Medulla oblongata (tissue), 1 donor: Measurements from ENCODE around the gene JUN.
A peak's percentile ranks its signal among the peaks of the same experiment; 100 is the strongest.

Source experiments
- DNase-seq: peaks from one replicate; pipeline ENCODE4 v3.0.0-alpha.2; 2015; ENCODE audit errors: extremely low spot score

Gene JUN

DNA sequence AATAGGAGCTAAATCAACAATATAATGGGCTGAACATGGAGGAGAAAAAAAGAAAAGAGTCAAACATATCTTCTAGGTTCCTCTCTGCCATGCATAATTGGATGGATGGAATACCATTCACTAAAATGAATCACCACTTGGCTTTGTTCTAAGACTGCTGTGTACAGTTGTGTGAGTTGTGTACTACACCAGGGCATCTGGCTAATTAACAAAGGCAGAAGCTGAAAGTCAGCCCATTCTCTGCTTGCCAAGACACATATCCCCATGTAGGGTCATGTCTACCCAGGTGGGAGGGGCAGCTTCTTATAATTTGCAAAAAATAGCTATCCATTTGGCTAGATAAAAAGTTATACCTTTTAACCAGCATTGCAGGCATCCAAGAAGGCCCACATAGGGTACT lies 21.0 kb downstream of the JUN start:
- DNase-seq, result no peak

DNA sequence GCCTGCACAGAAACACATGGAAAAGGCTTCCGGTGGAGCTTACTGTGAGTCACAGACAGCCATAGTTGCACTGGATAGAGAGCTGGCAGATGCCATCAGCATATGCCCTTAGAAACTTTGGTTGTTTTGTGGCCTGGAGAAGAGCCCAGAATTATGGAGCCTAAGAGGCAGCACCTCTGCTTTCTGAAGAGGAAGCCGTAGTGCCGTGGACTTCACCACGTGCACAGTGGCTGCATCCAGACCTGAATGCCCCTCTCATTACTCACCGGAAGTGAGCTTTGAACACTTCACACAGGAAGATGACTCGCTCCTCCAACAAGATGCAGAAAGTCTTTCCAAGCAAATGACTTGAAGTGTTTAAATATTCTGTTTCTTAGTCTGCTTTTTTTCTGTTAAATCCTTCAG lies 28.4 kb downstream of the JUN start:
- peak; percentile 39 for DNase-seq

DNA sequence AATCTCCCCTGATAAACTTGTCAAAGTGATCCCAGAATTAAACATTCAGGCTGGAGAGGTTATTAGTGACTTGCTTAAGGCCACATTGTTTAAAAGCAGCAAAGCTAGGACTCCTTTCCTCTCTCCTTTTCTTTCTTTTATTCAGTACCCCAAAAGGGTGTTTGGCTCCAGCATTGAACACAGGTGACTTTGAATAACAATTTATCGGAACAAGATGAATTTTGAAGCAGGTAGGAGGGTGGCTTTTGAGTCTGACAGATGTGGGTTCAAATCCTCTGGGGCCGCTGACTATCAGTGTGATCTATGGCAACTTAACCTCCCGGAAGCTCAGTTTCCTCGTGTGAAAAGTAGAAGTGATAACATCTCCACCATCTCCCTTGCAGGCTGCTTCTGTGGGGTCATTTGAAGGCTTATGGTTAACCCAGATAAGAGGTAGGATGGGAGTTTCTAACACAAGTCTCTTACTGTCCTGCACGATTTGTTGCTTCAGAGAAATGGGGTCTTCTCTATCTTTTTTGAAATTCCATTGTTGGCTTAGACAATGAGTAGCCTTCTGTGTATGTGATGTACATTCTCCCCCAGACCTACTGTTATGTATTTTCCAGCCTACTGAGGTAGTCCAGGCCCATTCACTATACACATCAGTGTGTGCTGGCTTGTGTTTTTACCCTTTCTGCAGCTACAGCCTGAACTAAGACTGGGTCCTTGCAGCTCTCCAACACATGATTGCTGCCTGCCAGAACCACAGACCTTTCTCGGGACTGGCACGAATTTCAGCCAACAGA lies 29.0 kb downstream of the JUN start:
- DNase-seq, result no peak

DNA sequence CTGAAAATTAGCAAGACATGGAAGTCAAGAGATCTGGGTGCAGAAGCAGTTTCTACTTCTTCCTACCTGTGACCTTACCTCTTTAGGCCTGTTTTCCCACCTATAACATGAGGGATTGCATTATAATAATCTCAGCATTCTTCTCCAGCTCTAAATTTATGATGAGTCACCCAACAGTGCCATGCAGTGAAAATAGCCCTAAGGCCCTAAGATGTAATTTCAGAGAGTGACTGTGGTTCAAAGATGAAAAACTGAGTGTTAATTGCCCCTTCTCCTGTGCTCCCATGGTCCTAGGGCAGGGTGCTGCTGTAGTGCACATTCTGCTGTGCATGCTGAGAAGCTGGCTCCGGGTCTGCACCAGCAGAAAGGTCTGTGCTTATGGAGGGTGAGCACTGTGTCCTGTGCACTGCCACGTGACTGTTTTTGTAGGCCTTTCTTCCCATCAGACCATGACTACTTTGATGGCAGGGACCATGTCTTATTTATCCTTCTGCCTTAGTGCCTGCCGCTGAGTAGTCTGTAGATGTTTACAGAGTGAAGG lies 29.7 kb downstream of the JUN start:
- DNase-seq, result no peak

DNA sequence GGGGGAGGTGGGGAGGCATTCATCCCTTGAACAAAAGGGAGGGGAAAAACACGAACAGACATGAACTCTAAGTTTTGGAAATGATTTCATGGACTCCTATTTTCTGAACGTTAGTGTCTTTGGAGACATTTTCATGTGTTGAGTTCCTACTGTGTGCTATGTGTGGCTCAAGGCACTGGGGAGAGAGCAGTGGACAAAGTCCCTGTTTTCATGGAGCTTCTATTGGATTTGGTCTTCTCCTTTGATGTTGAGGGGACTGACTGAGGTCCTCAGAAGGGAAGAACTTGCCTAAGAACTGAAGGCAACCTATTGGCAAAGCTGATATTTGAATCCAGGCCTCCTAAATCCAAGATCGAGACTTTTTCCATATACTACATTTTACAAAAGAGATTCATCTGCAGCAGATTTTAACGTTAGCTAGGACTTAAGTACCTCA lies 30.4 kb downstream of the JUN start:
- DNase-seq, result no peak

DNA sequence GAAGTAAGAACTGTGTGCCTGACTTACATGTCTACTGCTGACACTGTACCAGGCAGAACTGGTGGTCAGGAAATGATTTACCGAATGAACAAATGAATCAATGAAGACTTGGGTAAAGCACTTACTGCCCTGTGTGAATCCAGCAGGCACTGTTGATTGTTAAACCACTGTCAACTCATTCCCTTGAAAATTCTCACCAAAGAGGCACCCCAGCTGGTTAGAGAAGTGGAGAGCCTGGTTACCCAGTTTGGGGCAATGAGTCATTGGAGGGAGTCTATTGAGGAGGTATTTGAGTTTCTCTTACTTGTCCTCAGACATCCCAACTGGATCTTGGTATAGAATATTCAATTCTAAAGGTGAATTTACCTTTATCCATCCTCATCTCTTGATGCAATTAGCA lies 34.2 kb downstream of the JUN start:
- no peak for DNase-seq

DNA sequence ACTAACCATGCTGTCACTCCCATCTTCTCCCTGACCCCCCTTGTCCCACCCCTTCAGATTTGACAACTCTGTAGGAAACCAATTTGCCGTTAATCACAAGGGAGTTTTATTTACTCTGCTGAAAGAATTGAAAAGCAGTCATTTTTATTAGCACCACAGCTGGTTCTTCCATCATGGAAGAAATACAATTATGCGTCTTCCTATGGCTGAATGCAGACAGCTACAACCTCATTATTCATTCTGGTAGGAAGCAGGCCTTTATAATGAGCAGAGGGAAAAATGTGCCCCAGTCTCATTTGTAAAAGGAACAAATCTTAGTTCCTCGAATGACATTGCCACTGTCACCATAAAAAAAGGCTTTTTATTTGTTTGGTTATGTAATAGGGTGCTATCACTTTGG lies 35.2 kb downstream of the JUN start:
- DNase-seq, result no peak

DNA sequence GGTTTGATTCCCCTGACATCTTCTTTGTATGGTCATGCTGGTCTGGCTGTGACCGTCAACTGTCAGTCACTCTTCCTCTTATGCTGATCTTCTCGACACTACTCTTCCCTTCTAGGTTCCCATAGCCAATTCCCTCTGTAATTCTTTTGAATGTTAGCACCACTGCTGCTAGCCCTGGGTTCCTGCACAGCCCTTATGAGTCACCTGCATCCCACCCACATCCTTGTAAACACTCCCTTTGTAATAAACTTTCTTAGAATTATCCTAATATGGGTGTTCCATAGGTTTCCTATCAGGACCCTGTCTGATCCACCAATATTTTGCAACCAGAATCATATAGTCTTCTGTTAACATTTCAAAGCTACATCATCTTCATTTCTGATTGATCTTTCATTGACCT lies 37.1 kb downstream of the JUN start:
- no peak for DNase-seq

DNA sequence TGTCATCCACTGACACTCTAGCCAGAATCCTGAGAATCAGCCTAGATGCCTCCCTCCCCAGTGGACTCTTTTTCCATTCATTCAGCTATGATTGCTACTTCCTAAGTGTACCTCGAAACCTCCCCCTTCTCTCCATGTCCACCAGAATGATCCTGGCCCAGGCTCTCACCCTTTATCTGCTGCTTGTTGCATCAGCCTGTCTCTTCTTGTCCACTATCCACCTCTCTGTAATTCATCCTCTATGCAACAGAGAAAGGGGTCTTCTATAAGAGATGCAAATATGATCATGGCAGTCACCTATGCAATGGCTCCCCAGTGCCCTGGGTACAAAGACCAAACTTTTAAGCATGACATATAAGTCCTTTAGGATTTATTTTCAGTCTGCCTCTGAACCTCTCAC lies 37.7 kb downstream of the JUN start:
- DNase-seq, result no peak

DNA sequence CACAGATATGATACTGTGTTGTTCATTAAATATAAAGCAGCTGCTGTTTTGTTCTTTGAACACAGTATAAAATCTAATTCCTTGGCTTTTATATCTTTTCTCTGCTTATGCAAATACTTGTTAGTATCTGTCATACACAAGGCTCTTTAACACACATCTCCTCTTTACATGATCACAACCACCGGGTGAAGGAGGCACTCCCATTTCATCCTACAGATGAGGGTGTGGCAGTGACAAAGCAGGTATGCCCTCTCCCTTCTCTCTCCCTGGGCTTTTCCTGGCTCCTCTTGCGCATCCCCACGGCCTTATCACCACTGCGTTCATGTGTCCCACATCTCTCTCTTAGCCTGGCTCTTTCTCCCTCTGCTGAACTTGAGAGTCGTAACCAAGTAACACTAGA lies 38.2 kb downstream of the JUN start:
- no peak for DNase-seq

DNA sequence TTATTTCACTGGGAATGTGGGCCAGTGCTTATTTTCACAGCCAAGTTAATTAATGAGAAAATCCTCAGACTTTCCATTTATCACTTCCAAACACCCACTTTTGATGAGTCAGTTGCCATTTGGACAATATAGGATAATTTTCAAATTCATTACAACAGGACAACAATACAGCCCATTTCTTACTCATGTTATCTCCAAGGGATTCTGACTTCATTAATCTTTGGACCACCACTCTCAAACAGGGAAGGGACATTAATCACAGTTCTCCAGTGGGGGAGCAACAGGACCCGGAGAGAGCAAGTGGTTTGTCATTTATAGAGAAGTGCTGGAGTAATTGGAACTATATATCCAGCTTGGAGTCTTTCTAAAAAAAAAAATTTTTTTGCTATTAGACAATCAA lies 38.7 kb downstream of the JUN start:
- no peak for DNase-seq

DNA sequence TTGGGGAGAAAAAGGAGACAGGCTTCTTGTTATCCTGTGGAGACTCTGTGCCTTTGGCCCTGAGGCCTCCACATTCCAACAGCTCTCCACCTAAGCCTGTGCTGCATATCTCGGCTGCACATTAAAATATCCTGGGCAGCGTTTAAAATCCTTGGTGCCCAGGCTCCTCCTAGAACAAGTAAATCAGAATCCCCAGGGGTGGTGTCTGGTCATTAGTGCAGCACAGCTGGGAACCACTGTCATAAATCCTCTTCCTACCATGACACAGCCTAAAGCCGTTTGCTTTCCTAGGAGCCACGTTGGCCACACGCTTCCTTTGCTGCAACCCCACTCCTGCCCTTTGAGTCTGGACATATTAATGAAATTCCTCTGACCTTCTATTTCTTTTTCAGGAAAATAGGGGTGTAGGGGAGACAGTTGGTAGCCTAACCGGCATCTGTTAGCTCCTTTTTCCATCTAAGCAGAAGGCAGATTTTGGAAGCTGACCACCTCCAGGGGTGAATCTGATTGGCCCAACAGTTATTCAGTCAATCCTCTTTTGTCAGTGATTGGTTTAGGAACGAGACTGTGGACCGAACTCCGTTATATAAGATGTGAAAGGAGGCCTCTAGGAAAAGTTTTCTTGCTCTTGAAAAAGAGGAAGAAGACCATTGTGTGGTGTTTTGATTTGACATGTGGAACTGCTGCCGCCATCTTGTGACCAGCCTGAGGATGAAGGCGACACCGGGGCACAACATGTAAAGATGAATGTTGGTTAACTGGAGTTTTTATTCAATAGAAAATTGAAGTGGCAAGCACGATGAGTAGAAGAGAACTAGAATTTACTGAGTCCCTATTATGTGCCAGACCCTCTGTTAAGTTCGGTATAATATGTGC lies 41.9 kb downstream of the JUN start:
- no peak for DNase-seq

DNA sequence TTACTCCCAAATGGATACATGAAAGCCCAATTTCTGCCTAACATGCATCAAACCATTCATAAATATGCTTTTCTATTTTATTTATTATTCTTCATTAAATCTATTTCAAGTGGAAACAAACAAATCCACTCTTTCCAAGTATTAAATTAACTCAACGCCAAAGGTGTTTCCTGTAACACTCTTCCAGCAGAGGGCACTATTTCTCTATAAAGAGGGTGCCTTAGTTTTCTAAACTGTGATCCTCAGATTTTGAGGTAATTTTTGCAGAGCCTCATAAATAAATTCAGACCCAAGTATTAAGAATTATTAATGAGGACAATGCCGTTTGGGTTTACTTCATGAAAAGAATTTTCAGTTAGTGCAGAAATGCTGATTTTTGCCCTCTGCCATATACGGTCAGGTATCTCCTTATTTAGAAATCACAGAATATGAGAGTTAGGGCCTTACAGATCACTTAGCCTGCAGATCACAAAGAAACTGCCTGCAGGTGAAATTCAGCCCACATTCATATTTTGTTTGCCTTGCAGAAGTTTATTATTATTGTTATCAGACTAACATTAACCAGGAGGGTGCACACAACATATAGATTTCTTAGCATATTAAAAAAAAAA lies 43.9 kb downstream of the JUN start:
- DNase-seq, result peak; percentile 86

DNA sequence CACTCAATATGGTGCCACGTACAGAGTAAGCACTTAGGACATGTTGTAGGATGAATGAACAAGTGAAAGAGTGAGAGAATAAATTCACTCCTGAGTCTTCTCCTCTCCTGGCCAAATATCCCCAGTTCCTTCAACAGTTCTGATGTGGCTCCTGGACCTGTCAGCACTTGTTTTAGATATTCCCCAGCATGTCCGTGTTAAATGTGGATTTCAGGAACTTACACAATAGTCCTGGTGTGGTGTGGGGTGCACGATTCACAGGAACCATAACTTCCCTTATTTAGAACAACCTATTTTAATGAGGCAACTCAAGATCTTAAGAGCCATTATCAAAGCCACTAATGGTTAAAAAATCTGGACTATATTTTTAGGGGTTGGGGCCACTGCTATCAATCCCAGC lies 45.0 kb downstream of the JUN start:
- DNase-seq, result peak; percentile 15

DNA sequence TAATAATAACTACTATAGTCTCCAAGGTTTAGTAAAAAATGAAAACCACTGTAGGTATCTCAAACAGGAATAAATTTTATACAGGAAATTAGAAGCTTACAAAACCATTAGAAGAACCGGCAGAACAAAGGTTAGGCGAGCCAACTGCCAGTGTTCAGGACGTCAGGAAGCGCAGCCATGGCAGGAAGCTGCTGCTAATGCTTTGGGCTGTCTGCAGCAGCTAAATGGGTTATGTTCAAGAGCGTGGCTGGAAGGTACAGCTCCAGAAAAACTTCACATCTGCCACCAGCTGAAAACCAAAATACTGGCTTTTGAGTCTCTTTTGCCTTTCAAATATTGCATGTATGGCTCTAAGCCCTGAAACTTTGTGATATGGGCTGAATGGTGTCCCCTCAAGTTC lies 48.3 kb downstream of the JUN start:
- no peak for DNase-seq

DNA sequence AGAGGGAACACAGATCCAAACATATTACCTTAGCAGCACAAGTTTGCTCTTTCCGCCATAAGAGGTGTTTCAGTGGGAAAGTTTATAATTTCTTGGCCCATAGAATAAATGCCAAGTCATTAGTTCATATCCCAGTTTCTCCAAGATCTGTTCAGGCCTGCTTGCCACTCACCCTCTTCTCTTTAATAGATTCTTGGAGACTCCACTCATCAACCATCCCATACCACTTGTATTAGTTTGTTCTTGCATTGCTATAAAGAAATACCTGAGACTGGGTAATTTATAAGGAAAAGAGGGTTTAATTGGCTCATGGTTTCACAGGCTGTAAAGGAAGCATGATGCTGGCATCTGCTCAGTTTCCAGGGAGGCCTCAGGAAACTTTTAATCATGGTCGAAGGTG lies 49.2 kb downstream of the JUN start:
- DNase-seq, result no peak

DNA sequence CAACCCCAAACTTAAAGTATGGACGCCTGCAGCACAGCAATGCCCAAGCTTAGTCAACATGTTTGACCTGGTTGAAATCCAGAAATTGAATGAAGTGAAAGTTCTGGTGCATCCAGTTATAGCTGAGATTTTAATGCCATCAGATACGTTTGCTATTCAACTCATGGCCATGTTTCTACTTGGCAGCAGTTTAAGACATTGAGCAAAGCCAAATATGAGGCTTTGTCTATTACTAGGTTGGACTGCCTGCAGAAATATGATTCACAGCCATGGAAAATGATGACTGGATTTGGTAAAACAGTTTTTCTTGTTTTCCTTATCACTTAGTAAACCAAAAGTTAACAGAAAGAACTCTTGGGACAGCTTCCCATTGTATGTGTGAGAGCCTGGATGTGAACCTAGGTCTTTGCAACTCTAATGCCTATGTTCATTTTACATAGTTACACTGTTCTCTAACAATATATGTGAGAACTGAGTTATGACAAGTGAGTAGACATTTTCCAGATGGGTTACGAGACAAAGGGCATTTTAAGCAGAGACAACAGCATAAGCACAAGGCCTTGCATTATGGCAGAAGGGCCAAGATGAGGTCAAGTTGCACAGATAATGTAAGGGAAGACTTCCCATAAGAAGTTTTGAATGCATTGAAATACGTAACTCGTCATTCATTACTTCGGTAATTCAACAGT lies 51.6 kb downstream of the JUN start:
- DNase-seq, result no peak
